ENCODE data around the gene MFAP4.
A peak's percentile ranks its signal among the peaks of the same experiment; 100 is the strongest.

Gene MFAP4

DNA sequence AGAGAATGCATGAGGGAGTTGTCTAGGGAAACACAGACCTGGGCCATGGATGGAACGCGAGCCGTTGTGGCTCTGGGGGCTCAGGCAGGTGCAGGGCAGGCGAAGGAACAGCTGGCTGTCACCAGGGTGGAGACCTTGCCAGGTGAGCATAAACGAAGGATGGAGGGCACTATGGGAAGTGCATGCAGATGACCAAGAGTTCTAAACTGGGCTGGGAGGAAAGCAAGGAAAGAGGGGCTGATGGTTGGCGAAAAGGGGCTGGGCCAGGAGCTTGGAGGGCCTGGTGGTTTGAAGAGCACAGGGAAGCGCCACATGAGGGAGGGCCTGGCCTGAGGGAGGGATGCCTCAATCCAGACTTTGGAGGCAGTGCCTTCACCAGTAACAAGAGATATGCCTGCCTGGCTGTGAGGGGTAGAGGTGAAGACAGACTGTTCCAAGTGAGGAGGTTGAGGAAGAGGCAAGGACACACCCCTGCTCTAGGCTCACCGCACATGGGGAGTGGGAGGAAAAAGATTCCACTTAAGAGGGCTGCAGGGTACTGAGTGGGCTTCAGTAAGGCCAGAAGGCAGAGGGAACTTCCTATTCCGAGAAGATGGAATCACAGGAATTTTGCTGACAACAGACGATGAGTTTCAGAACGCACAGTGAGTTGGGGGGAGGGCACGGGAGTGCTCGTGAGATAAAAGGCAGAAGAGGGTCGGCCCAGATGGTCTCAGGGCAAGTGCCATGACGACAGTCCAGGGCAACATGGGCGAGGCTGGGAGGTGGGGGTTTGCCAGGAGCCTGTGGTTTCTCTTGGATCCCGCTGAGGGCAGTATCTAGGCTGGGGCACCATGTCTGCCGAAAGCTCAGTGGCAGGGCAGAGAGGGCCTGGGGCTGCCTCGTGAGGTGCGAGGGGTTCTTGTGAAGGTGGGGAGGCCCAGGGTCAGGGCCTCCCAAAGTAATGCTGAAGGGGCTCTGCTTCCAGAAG, 45.1 kb downstream of the MFAP4 start:
- DNase-seq (ENCODE audit: low read depth), result no peak
- TF ChIP-seq, protein P1, sequence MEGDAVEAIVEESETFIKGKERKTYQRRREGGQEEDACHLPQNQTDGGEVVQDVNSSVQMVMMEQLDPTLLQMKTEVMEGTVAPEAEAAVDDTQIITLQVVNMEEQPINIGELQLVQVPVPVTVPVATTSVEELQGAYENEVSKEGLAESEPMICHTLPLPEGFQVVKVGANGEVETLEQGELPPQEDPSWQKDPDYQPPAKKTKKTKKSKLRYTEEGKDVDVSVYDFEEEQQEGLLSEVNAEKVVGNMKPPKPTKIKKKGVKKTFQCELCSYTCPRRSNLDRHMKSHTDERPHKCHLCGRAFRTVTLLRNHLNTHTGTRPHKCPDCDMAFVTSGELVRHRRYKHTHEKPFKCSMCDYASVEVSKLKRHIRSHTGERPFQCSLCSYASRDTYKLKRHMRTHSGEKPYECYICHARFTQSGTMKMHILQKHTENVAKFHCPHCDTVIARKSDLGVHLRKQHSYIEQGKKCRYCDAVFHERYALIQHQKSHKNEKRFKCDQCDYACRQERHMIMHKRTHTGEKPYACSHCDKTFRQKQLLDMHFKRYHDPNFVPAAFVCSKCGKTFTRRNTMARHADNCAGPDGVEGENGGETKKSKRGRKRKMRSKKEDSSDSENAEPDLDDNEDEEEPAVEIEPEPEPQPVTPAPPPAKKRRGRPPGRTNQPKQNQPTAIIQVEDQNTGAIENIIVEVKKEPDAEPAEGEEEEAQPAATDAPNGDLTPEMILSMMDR (IDR thresholded peaks at IDR 0.05; ENCODE audit: insufficient read depth, low read depth, low read length, missing control alignments), result no peak

DNA sequence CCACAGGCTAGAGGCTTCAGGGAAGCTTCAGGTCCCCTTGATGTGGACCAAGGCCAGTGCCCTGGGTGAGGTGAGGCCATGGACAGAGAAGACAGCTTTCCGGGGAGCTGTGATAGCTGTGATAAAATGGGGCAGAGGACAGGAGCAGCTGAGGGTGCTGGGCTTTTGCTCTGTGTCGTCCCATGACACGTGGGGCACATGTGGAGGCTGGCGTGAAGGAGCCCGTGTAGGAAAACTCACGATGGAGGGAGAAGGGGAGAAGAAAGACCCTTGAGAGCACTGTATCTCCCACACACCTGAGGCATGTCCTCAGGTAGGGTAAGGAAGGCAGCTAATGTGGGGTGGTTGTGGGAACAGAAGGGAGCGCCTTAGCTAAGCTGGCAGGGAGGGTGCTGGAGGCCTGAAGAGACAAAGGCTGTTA, 45.8 kb downstream of the MFAP4 start:
- DNase-seq (ENCODE audit: low read depth), result no peak
- H3K4me3 ChIP-seq (ENCODE audit: low read depth, low read length), result no peak overlapping the region
- TF ChIP-seq, protein P1 (IDR thresholded peaks at IDR 0.05; ENCODE audit: insufficient read depth, low read depth, low read length, missing control alignments), result no peak

More for the DNA sequence above, 45.1 kb downstream of the MFAP4 start:
- no peak overlapping the region for H3K4me3 ChIP-seq (ENCODE audit: low read depth, low read length)

DNA sequence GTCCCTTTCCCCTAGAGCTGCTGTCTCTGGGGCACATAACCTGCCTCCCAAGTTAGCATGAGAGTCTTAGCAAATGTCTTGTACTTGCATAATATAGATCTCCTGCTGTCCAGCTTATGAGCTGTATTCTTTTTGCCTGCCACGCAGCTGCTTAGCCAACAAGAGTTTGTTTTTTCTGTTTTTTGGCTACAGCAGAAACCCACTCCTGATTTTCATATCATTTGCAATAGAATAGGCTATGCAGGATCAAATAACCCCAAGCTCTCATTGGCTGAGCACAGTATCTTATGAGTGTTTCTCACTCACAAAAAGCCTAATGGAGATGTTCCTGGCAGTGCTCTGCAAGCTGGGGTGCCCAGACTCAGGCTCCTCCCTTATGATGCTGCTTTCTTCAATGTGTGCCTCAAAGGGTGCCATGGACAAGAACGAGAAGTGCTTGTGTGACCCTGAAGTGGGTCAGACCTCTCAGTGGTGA, 47.6 kb downstream of the MFAP4 start:
- DNase-seq (ENCODE audit: low read depth), result no peak
- no peak overlapping the region for H3K4me3 ChIP-seq (ENCODE audit: low read depth, low read length)
- TF ChIP-seq, protein P1 (IDR thresholded peaks at IDR 0.05; ENCODE audit: insufficient read depth, low read depth, low read length, missing control alignments), result no peak

DNA sequence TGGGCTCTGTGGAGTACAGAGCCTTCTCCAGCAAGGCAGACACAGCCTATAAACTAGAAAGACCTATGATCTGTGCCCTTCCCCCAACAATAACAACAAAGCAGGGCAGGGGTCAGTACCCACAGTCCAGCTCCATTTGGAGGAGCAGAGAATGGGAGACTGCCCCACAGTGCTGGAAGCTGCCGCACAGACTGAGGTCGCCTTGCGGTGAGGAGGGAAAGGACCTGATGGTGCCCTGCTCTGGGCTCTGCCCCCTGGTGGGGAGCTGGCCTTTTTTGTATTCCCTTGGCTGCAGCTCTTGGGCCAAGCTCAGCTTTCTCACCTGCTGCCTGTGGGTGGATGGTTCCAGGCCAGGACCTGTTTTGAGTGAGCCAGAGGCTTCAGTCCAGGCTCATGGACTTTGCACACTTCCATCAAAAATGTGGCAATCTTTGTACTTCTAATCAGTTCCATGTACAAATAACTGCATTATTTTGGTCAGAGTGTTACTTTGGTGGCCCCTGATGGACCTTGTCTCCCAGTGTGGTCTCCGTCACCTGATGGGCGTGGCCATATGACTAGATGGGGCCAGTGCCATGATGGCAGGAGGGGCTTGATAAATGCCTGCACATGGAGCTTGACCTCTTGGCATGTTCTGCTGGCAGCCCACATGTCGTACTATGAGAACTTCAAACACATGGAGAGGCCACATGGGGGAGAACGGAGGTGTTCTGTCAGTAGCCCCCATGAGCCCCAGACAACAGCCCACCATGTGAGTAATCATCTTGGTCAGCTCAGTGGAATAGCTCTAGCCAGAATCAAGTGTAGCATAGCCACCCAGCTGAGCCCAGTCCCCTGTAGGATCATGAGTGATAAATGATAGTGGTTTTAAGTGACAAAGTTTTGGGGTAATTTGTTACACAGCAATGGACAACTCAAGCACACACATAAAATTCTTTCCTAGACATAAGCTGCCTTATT, 48.7 kb downstream of the MFAP4 start:
- no peak overlapping the region for H3K4me3 ChIP-seq (ENCODE audit: low read depth, low read length)
- TF ChIP-seq, protein P1 (IDR thresholded peaks at IDR 0.05; ENCODE audit: insufficient read depth, low read depth, low read length, missing control alignments), result peak; percentile 77
- peak; percentile 81 for DNase-seq (ENCODE audit: low read depth)

DNA sequence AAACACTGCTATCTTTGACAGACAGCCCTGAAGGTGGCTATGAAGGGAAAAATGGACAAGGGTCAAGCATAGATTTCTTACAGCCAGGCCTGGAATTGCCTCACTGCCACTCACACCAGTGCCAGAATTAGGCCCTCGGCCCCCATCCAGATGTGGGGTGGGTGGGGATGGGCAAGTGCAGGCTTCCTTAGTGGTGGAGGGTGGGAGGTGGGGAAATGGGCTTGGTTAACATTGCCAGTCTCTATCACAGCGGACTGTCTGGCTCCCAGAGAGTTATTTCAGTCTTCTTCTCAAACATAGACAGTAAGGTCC, 49.3 kb downstream of the MFAP4 start:
- TF ChIP-seq, protein P1 (IDR thresholded peaks at IDR 0.05; ENCODE audit: insufficient read depth, low read depth, low read length, missing control alignments), result no peak

DNA sequence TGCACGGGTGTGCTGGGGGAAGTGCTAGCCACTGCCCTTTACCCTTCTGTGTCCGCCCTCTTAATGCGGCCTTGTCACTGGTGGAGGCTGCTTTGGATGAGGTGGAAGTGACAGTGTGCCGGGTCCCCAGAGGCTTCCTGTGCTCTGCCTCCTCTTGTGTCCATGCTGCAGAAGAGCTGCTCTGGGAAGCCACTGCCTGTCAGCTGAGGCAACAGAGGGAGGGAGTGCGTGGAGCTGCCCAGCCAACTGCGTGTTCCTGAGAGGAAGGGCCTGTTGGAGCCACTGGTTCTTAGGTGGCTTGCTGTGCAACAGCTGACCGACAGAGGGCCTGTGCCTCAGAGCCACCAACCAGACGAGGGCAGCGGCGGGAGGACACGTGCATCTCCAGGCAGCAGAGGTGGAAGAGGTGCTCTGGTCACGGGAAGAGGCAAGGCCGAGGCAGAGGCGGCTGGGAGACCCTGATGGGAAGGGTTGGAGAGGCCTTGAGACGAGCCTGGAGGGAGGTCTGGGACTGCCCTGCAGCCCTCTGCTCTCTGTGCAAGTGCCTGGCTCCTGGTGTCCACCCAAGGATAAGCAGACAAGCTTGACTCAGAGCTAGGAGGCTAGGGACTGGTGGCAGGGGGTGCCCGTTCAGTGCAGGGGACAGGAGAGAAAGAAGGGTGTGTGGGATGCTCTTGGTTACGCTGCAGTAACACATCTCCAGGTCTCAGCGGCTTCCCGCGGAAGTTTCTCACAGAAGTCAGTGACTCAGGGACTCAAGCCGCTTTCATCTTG, 49.9 kb downstream of the MFAP4 start:
- H3K4me3 ChIP-seq (ENCODE audit: low read depth, low read length), result no peak overlapping the region
- no peak for DNase-seq (ENCODE audit: low read depth)
- TF ChIP-seq, protein P1 (IDR thresholded peaks at IDR 0.05; ENCODE audit: insufficient read depth, low read depth, low read length, missing control alignments), result no peak

More for the DNA sequence above, 49.3 kb downstream of the MFAP4 start:
- no peak for DNase-seq (ENCODE audit: low read depth)
- H3K4me3 ChIP-seq (ENCODE audit: low read depth, low read length), result no peak overlapping the region

Data from GM12865 (cell line).